ENCODE measurements around the gene C9. TPM values are rescaled to one million over a fixed set of nuclear protein-coding genes. Genes with fewer than 3 reads are reported as not detected.

C9 gene
- total and polyA plus RNA-seq, 2 donors (not counting 1 experiment from before 2014, with no cell fraction given): not detected

GRCh38 chr5:39260095-39260494 lies 104.2 kb downstream of the C9 start:
- ATAC-seq (ENCODE audit: low read depth): no peak
- POLR2A ChIA-PET: no interaction called here
- no peaks in the 10 kb centered on the region for H3K36me3 ChIP-seq (replicated peaks in 1 of 2; ENCODE audit: control extremely low read depth in 1 of 2, control insufficient read depth in 1 of 2, extremely low read depth in 1 of 2, insufficient read depth in 2 of 2, low read length in 1 of 2)
- intact Hi-C loops (cut with micrococcal nuclease): no loop called here
- H3K79me2 ChIP-seq (ENCODE audit: control insufficient read depth, insufficient read depth, low read length): no peaks in the 10 kb centered on the region
- Mint-ChIP-seq H3K27me3 (peaks cover 16% of the 10 kb centered on the region), H3K4me1 (peaks cover 5% of the 10 kb centered on the region), H3K4me3 (no peak overlapping the region), H3K9me3 (ENCODE audit: insufficient read depth) (no peaks in the 10 kb centered on the region), H3K27ac (no peak overlapping the region)
- H4K20me1 ChIP-seq (ENCODE audit: control insufficient read depth, insufficient read depth, low read length, poor library complexity, severe bottlenecking): no peaks in the 10 kb centered on the region
- CTCF ChIA-PET: interaction anchor here (2.4 kb wide), 1 partner anchor 43 kb away, joined by 12 read pairs; no protein-coding TSS in a partner anchor
- no peaks in the 10 kb centered on the region for H3K27me3 ChIP-seq (replicated peaks in 1 of 4; ENCODE audit: control extremely low read depth in 1 of 4, control insufficient read depth in 3 of 4, insufficient read depth in 4 of 4, low read length in 3 of 4)
- no peak overlapping the region for H3K27ac ChIP-seq (ENCODE audit: low read length in 2 of 2)
- no peak overlapping the region for H2AFZ ChIP-seq (ENCODE audit: insufficient read depth, low read depth, low read length, poor library complexity, severe bottlenecking)
- H3K4me1 ChIP-seq (ENCODE audit: control insufficient read depth in 2 of 2, insufficient read depth in 2 of 2, low read length in 2 of 2): peaks cover 0 to 4% of the 10 kb centered on the region in 2 donors
- no peak overlapping the region for H3K4me3 ChIP-seq (ENCODE audit: control extremely low read depth in 1 of 5, extremely low read depth in 1 of 5, insufficient read depth in 1 of 5, low read depth in 2 of 5, low read length in 4 of 5)
- H3K4me2 ChIP-seq (replicated peaks; ENCODE audit: low read depth, low read length, poor library complexity, severe bottlenecking): no peak overlapping the region
- H3K9ac ChIP-seq (ENCODE audit: low read length): no peak overlapping the region
- DNase-seq: no peak
- H3K9me3 ChIP-seq (ENCODE audit: control extremely low read depth in 1 of 3, control insufficient read depth in 2 of 3, insufficient read depth in 1 of 3, low read length in 2 of 3): no peaks in the 10 kb centered on the region
- no peak for TF ChIP-seq EZH2 (IDR thresholded peaks at IDR 0.05; ENCODE audit: borderline replicate concordance, insufficient read depth, low read depth, low read length, poor library complexity, severe bottlenecking)
- TF ChIP-seq CTCF (IDR thresholded peaks at IDR 0.05): no peak

DNA sequence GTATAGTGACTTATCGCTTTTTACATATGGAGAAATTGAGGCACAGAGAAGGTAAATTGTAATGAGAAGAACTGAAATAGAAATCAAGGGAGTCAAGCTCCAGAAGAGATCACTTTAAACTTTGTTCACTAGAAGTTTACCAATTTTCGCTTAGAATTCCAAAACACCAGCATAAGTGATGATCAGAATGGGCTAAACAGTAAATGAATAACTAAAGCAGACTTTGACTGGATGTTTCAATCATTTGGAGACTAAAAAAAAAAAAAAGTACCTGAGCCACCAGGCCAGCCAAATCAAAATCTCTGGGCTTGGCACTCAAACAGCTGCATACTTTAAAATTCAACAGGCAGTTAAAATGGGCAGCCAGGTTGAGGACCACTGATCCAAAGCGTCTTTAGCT lies 106.7 kb downstream of the C9 start:
- H3K27ac ChIP-seq (ENCODE audit: low read length in 2 of 2): no peak overlapping the region
- ATAC-seq (ENCODE audit: low read depth) (no peak), DNase-seq (no peak)
- no peaks in the 10 kb centered on the region for H3K36me3 ChIP-seq (replicated peaks in 1 of 2; ENCODE audit: control extremely low read depth in 1 of 2, control insufficient read depth in 1 of 2, extremely low read depth in 1 of 2, insufficient read depth in 2 of 2, low read length in 1 of 2)
- intact Hi-C loops (cut with micrococcal nuclease): no loop called here
- H3K4me1 ChIP-seq (ENCODE audit: control insufficient read depth in 2 of 2, insufficient read depth in 2 of 2, low read length in 2 of 2): no peaks in the 10 kb centered on the region
- no peak overlapping the region for H2AFZ ChIP-seq (ENCODE audit: insufficient read depth, low read depth, low read length, poor library complexity, severe bottlenecking)
- H3K9ac ChIP-seq (ENCODE audit: low read length): no peak overlapping the region
- H3K4me3 Mint-ChIP-seq: no peak overlapping the region
- no peaks in the 10 kb centered on the region for H3K9me3 ChIP-seq (ENCODE audit: control extremely low read depth in 1 of 3, control insufficient read depth in 2 of 3, insufficient read depth in 1 of 3, low read length in 2 of 3)
- no peaks in the 10 kb centered on the region for H3K9me3 Mint-ChIP-seq (ENCODE audit: insufficient read depth)
- no peaks in the 10 kb centered on the region for H4K20me1 ChIP-seq (ENCODE audit: control insufficient read depth, insufficient read depth, low read length, poor library complexity, severe bottlenecking)
- H3K4me2 ChIP-seq (replicated peaks; ENCODE audit: low read depth, low read length, poor library complexity, severe bottlenecking): no peak overlapping the region
- no peaks in the 10 kb centered on the region for H3K79me2 ChIP-seq (ENCODE audit: control insufficient read depth, insufficient read depth, low read length)
- H3K27me3 ChIP-seq (replicated peaks in 1 of 4; ENCODE audit: control extremely low read depth in 1 of 4, control insufficient read depth in 3 of 4, insufficient read depth in 4 of 4, low read length in 3 of 4): peaks cover 0 to 3% (median 0%) of the 10 kb centered on the region in 4 experiments
- no peak overlapping the region for H3K4me3 ChIP-seq (ENCODE audit: control extremely low read depth in 1 of 5, extremely low read depth in 1 of 5, insufficient read depth in 1 of 5, low read depth in 2 of 5, low read length in 4 of 5)
- no peak overlapping the region for H3K27ac Mint-ChIP-seq
- no CpG with 5 or more reads among the region's 3 CpGs for WGBS (ENCODE audit: insufficient coverage)
- TF ChIP-seq CTCF (IDR thresholded peaks at IDR 0.05): no peak
- TF ChIP-seq EZH2 (IDR thresholded peaks at IDR 0.05; ENCODE audit: borderline replicate concordance, insufficient read depth, low read depth, low read length, poor library complexity, severe bottlenecking): no peak
- POLR2A ChIA-PET: no interaction called here
- H3K4me1 Mint-ChIP-seq: no peaks in the 10 kb centered on the region
- peaks cover 24% of the 10 kb centered on the region for H3K27me3 Mint-ChIP-seq
- CTCF ChIA-PET: interaction anchor here (1.3 kb wide), 1 partner anchor 26 kb away, joined by 3 read pairs; no protein-coding TSS in a partner anchor
